Testis (tissue), 3 donors: ENCODE results near the gene CEP162. TPM values are rescaled to one million over a fixed set of nuclear protein-coding genes. Genes with fewer than 3 reads are reported as not detected.

ENCODE experiments used
- DNase-seq: peaks from one replicate; pipeline ENCODE4 v3.0.0-alpha.2; 2019
- H3K27ac ChIP-seq, 2 donors: fragments of 200-600 bp; sonication (generic); one replicate each; pipeline ENCODE4 v1.5.1; 2019
- H3K27me3 ChIP-seq: fragments of 200-600 bp; sonication (generic); one replicate; pipeline ENCODE4 v1.5.1; 2019
- H3K36me3 ChIP-seq: fragments of 200-600 bp; sonication (generic); one replicate; pipeline ENCODE4 v1.5.1; 2017; ENCODE audit warnings: low read depth; ENCODE audit errors: missing control alignments
- H3K4me1 ChIP-seq: fragments of 200-600 bp; sonication (generic); one replicate; pipeline ENCODE4 v1.5.1; 2019
- H3K4me3 ChIP-seq, 2 donors: fragments of 200-600 bp; sonication (generic); one replicate each; pipeline ENCODE4 v1.5.1; 2017 to 2019
- H3K9me3 ChIP-seq: fragments of 200-600 bp; sonication (generic); one replicate; pipeline ENCODE4 v1.5.1; 2017
- CTCF ChIP-seq, 3 experiments: fragments of 450-650 bp in 2 of 3; fragments of 200-600 bp in 1 of 3; sonication (generic) in 1 of 3; IDR thresholded peaks; one replicate each; pipeline ENCODE4 v1.5.1; 2016 to 2019; ENCODE audit warnings: antibody characterized with exemption in 3 of 3, mild to moderate bottlenecking in 2 of 3, moderate library complexity in 1 of 3
- POLR2A ChIP-seq: fragments of 450-650 bp; IDR thresholded peaks from one replicate; pipeline ENCODE4 v1.6.1; 2017; ENCODE audit warnings: antibody characterized with exemption, mild to moderate bottlenecking, moderate library complexity
- WGBS, 2 donors: methylation state at CpG; one replicate each; pipeline ENCODE4 v1.1.5; 2018; 5-methylcytosine and 5-hydroxymethylcytosine counted together
- intact Hi-C: fragments of 100-400 bp; cut with DNase I; formaldehyde crosslinking; loops from one replicate; pipeline ENCODE4 v1.15.1; 2023; ENCODE audit warnings: low total_unique reads
- polyA plus RNA-seq: library from polyadenylated mRNA; stranded (reverse); fragments of 350-450 nt; fragmentation: Illumina TruSeq; extraction: RNeasy Lipid Tissue Mini Kit (QIAGEN cat#74804); gene quantifications from one replicate; pipeline ENCODE4 v1.2.3, GENCODE V29; 2014; ENCODE audit warnings: low read depth, low replicate concordance; ENCODE audit not compliant: insufficient read depth
- total RNA-seq, 2 donors: library from RNA; depleted of rRNA; stranded (reverse); fragments of >200 nt; gene quantifications; one replicate each; pipeline ENCODE4 v1.2.3, GENCODE V29; 2016

The CEP162 gene
- total and polyA plus RNA-seq, 3 donors from 2014 or later = 8.6 to 36.0 (median 20.3) TPM

DNA sequence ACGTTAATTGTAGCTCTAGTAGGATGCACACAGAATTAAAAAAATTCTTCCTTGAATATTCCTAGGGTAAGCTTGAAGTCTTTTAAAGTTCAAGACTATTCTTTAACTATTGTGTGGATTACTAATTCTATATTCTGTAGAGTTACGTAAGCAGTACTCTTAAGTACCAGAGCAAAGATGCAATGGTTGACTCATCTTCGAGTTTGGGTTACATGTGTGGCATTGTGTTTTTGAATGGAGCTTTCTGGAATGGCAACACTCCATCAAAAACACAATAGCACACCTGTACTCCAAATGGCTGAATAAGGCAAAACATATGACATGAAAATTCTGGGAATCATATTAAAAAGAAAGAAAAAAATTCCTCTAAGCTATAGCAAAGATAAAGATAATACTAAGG lies 33.5 kb upstream of the CEP162 start:
- H3K36me3 ChIP-seq = no peaks in the 10 kb centered on the region
- peaks cover 9% of the 10 kb centered on the region for H3K4me1 ChIP-seq
- DNase-seq = no peak
- no peaks in the 10 kb centered on the region for H3K27me3 ChIP-seq
- no peak for TF ChIP-seq POLR2A
- TF ChIP-seq CTCF (IDR thresholded peaks at IDR 0.05) = no peak
- no peak overlapping the region for H3K27ac ChIP-seq
- intact Hi-C loops = no loop called here
- 85 to 88% methylated on average over 3 of the region's 3 CpGs for WGBS, 2 donors
- H3K4me3 ChIP-seq = no peak overlapping the region
- no peaks in the 10 kb centered on the region for H3K9me3 ChIP-seq

DNA sequence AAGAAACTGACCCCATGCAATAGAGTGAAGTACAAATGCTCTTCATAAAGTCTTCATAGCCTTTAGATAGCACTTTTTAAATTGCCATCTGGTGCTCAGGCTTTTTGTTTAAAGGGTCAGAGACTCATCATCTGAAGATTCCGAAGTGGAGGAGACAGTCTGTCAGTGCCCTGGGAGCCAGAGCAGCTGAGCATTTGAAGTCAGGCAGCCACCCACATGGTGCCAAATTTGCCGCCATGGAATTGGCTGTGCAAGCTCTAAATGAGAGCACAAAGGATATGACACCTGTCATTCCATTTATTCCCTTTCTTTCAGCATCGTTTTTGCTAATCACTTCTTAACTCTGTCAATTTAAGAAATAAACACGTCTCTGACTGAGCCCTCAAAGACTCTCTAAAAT lies 32.8 kb upstream of the CEP162 start:
- no peak for DNase-seq
- no peak overlapping the region for H3K4me3 ChIP-seq
- no peaks in the 10 kb centered on the region for H3K36me3 ChIP-seq
- no peaks in the 10 kb centered on the region for H3K9me3 ChIP-seq
- no peak overlapping the region for H3K27ac ChIP-seq
- intact Hi-C loops = no loop called here
- no peaks in the 10 kb centered on the region for H3K27me3 ChIP-seq
- 43 to 48% methylated on average over 4 of the region's 4 CpGs for WGBS, 2 donors
- H3K4me1 ChIP-seq = peaks cover 9% of the 10 kb centered on the region
- TF ChIP-seq CTCF (IDR thresholded peaks at IDR 0.05) (no peak), POLR2A (no peak)

- Histone ChIP-seq H3K9me3 (no peaks in the 10 kb centered on the region), H3K36me3 (no peaks in the 10 kb centered on the region), H3K27ac (no peak overlapping the region), H3K4me1 (peaks cover 9% of the 10 kb centered on the region), H3K27me3 (no peaks in the 10 kb centered on the region), H3K4me3 (no peak overlapping the region)
- TF ChIP-seq CTCF (IDR thresholded peaks at IDR 0.05) = no peak
- TF ChIP-seq POLR2A = no peak
- intact Hi-C loops = no loop called here
- WGBS, 2 donors = 81 to 85% methylated on average over 4 of the region's 4 CpGs
- no peak for DNase-seq
Measured at GRCh38 chr6:84258866-84259265, 31.4 kb upstream of the CEP162 start.

DNA sequence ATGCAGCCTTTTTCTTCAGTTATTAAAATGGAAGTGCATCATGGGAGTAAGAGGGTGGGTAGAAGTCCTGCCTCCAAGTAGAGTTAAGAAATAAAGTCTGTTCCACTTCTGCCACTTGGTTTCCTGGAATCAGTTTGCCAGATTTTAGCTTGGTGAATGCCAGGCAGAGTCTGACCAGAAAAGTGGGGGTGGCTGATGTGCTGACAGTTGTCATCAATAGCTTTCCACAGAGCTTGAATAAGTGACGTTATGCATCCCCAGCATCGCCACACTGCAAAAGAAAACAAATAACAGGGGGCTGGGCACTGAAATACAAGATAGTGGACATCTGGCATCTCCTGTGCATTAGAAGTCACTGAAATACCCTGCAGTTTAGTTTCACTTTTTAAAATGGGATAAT lies 30.8 kb upstream of the CEP162 start:
- Histone ChIP-seq H3K27me3 (no peaks in the 10 kb centered on the region), H3K4me1 (peaks cover 9% of the 10 kb centered on the region), H3K27ac (no peak overlapping the region), H3K36me3 (no peaks in the 10 kb centered on the region), H3K9me3 (no peaks in the 10 kb centered on the region), H3K4me3 (no peak overlapping the region)
- 50 to 51% methylated on average over 2 of the region's 2 CpGs for WGBS, 2 donors
- intact Hi-C loops = no loop called here
- DNase-seq = no peak
- TF ChIP-seq CTCF (IDR thresholded peaks at IDR 0.05) (no peak), POLR2A (no peak)

DNA sequence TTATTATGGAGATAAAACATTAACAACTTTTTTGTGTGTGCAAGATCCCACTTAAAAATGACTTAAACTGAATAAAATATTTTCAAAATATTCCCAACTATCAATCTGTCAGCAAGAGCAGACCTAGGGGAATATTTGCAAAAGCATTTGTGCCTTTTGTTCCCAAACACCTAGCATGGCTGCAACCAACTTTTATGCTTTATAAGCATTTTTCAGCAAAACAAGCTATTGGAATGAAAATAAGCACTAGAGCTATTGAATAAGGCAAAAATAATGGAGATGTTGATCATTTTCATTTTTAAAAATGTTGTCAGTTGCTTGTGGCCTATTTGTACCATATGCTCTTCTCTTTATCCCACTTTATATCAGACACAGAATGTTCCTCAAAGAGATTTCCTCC lies 28.2 kb upstream of the CEP162 start:
- H3K4me3 ChIP-seq = no peak overlapping the region
- TF ChIP-seq CTCF (IDR thresholded peaks at IDR 0.05) = no peak
- TF ChIP-seq POLR2A = no peak
- no peak for DNase-seq
- H3K27ac ChIP-seq = no peak overlapping the region
- peaks cover 9% of the 10 kb centered on the region for H3K4me1 ChIP-seq
- H3K36me3 ChIP-seq = no peaks in the 10 kb centered on the region
- H3K9me3 ChIP-seq = no peaks in the 10 kb centered on the region
- intact Hi-C loops = no loop called here
- H3K27me3 ChIP-seq = no peaks in the 10 kb centered on the region
